Measurements from ENCODE around the gene AK8.

AK8 gene

DNA sequence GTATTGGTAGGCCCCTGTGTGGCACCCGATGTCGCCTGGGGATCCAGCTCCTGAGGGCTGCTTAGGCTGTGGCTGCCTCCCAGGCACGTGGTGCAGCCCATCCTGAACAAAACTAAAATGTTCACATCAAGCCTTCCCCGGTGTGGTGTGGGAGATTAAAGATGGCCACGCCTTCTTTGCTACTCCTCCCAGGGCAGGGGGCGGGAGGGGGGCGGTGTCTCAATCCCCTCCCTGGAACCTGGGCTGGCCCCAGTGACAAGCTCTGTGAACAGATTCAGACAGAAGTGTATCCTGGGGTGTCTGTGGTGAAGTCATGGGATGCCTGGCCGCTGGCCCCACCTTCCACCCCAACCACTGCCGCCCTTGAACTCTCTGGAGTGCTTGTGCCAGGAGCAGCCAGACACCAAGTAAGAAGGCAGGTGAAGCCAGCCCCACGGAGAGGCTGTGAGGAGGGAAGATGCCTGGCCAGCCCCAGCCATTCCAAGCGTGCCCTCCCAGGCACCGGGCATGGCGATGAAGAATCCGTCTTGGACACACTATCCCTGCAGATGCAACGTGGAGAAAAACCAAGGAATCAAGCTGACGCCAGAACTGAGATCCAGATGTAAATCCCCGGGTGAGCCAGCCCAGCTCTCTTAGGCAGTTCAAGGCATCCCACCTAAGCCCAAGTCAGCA, 75.8 kb downstream of the AK8 start:
- no peak for DNase-seq (ENCODE audit: extremely low spot score)
- TF ChIP-seq NFRKB (IDR thresholded peaks at IDR 0.05) (no peak), ELF4 (IDR thresholded peaks at IDR 0.05) (no peak), HDGF (IDR thresholded peaks at IDR 0.05; ENCODE audit: borderline replicate concordance) (no peak), BHLHE40 (IDR thresholded peaks at IDR 0.05; ENCODE audit: borderline replicate concordance) (no peak), FOXM1 (IDR thresholded peaks at IDR 0.05; ENCODE audit: borderline replicate concordance) (no peak), SUZ12 (IDR thresholded peaks at IDR 0.05) (no peak), FOXK2 (IDR thresholded peaks at IDR 0.05) (no peak), L3MBTL2 (conservative IDR thresholded peaks at IDR 0.05) (no peak), ZNF384 (IDR thresholded peaks at IDR 0.05) (no peak), LEF1 (IDR thresholded peaks at IDR 0.05; ENCODE audit: borderline replicate concordance) (no peak), CTBP1 (IDR thresholded peaks at IDR 0.05; ENCODE audit: borderline replicate concordance) (no peak), TARDBP (IDR thresholded peaks at IDR 0.05) (no peak), FOXA1 (IDR thresholded peaks at IDR 0.05) (no peak), SP1 (IDR thresholded peaks at IDR 0.05) (no peak), ARNT (IDR thresholded peaks at IDR 0.05) (no peak)
- TF ChIP-seq, protein P1, sequence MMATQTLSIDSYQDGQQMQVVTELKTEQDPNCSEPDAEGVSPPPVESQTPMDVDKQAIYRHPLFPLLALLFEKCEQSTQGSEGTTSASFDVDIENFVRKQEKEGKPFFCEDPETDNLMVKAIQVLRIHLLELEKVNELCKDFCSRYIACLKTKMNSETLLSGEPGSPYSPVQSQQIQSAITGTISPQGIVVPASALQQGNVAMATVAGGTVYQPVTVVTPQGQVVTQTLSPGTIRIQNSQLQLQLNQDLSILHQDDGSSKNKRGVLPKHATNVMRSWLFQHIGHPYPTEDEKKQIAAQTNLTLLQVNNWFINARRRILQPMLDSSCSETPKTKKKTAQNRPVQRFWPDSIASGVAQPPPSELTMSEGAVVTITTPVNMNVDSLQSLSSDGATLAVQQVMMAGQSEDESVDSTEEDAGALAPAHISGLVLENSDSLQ (IDR thresholded peaks at IDR 0.05), result no peak
- ChIA-PET POLR2A (no interaction called here), CTCF (no interaction called here)

DNA sequence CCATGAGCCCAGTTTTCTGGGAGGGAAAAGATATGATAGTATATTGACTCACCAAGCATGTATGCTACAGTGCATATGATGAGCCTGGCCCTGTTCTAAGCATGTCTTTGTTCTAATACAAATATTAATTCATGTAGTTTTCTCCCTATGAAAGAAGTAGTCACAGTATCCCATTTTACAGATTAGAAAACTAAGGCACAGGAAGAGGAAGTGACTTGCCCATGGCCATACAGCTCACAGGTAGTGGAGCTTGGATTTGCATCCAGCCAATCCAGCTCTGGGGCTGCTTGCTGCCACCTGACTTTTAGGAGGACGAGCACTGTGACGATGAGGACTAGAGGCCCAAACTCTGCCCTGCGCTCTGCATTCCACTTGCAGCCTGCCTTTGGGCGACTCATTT, 76.4 kb downstream of the AK8 start:
- TF ChIP-seq BHLHE40 (IDR thresholded peaks at IDR 0.05; ENCODE audit: borderline replicate concordance) (no peak), FOXK2 (IDR thresholded peaks at IDR 0.05) (no peak), SUZ12 (IDR thresholded peaks at IDR 0.05) (no peak), ELF4 (IDR thresholded peaks at IDR 0.05) (no peak), FOXM1 (IDR thresholded peaks at IDR 0.05; ENCODE audit: borderline replicate concordance) (no peak), ARNT (IDR thresholded peaks at IDR 0.05) (no peak), SP1 (IDR thresholded peaks at IDR 0.05) (no peak), FOXA1 (IDR thresholded peaks at IDR 0.05) (no peak), CTBP1 (IDR thresholded peaks at IDR 0.05; ENCODE audit: borderline replicate concordance) (no peak), NFRKB (IDR thresholded peaks at IDR 0.05) (no peak), HDGF (IDR thresholded peaks at IDR 0.05; ENCODE audit: borderline replicate concordance) (no peak)
- no peak for DNase-seq (ENCODE audit: extremely low spot score)
- ChIA-PET POLR2A (no interaction called here), CTCF (no interaction called here)

DNA sequence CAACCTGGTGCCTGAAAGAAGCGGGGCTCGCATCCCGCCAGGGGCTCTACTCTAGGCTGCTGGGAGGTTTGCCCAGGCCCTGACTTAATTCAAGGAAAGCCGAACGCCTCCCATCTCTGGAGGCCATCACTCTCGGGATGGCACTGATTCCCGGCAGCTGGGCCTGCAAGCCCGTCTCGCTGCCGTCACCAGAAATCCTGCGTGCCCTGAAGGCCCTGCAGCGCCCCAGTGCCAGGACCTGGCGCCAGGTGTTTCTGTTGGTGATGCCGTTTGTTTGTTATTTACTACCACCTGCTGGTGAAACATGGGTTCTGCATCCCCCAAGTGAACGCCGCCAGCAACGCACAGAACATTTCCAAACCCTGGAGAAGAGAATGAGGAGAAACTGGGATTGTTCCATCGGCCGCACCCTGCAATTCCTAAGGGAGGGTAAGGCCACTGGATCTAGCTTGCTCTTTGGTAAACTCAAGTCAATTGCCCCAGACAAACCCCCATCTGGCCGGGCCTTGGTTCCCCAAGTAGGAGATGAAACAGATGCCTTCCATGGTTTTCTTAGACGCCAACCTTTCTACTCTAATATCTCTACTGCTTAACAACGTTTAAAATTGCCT, 77.9 kb downstream of the AK8 start:
- peak; percentile 72 for DNase-seq (ENCODE audit: extremely low spot score)
- CTCF ChIA-PET, result interaction anchor here (0.6 kb wide), 1 partner anchor 9 kb away, joined by 3 read pairs; no protein-coding TSS in a partner anchor
- TF ChIP-seq LEF1 (IDR thresholded peaks at IDR 0.05; ENCODE audit: borderline replicate concordance) (no peak), FOXA1 (IDR thresholded peaks at IDR 0.05) (no peak), TARDBP (IDR thresholded peaks at IDR 0.05) (no peak), L3MBTL2 (conservative IDR thresholded peaks at IDR 0.05) (no peak), CTBP1 (IDR thresholded peaks at IDR 0.05; ENCODE audit: borderline replicate concordance) (no peak), SP1 (IDR thresholded peaks at IDR 0.05) (no peak), ZNF384 (IDR thresholded peaks at IDR 0.05) (no peak), ELF4 (IDR thresholded peaks at IDR 0.05) (no peak), BHLHE40 (IDR thresholded peaks at IDR 0.05; ENCODE audit: borderline replicate concordance) (no peak), FOXK2 (IDR thresholded peaks at IDR 0.05) (no peak), FOXM1 (IDR thresholded peaks at IDR 0.05; ENCODE audit: borderline replicate concordance) (no peak), ARNT (IDR thresholded peaks at IDR 0.05) (no peak), NFRKB (IDR thresholded peaks at IDR 0.05) (no peak)
- TF ChIP-seq, protein P1 (IDR thresholded peaks at IDR 0.05), result no peak
- POLR2A ChIA-PET, result interaction anchor here (1.8 kb wide), 1 partner anchor 130 kb away, joined by 5 read pairs; the partner anchor contains the start of genes DDX31 and GTF3C4

DNA sequence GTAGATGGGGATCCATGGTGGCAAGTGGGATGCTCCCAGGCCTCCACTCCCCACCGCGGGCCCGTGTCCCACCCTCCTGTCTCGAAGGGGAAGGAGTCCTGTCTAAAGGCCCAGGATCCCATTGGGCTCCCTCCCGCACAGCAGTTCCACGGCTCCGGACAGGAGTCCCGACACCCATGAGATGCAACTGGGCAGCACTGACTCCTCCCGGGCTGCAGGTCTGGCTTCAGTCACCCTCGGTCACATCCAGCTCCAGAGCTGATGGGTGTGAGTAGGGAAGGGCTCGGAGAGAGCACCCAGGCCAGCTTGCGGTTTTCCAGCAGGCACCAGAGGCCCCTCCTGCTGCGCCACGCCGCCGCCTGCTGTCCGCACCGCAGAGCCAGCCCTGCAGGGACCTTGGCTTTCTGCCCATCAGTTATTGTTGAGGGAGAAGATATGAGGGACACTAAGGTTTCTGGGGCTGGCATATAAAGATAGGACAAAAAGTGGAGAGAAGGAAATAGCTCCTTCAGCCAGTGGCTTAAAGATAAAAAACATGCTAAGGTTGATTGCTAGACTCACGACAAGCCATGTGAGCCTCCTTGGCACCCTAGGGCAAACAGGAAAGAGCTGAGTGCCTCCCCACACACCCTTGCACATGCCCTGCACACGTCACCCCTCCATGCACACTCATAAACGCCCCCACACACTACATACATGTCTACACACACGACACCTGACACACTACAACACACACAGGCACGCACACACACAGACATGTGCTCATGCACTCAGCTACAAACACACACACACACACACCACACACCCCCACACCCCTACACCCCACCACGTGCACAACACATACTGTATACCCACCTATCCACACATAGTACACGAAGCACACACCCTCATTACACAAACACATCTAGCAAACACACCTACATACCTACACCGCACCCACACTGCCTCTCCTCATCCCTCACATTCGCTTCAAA, 79.0 kb downstream of the AK8 start:
- ChIA-PET POLR2A (interaction anchor here (1.8 kb wide), 1 partner anchor 129 kb away, joined by 5 read pairs; the partner anchor contains the start of genes DDX31 and GTF3C4), CTCF (interaction anchor here (0.6 to 1.0 kb wide), 2 partner anchors 8 to 17 kb away, joined by 3 to 4 read pairs; no protein-coding TSS in a partner anchor)
- DNase-seq (ENCODE audit: extremely low spot score), result no peak

DNA sequence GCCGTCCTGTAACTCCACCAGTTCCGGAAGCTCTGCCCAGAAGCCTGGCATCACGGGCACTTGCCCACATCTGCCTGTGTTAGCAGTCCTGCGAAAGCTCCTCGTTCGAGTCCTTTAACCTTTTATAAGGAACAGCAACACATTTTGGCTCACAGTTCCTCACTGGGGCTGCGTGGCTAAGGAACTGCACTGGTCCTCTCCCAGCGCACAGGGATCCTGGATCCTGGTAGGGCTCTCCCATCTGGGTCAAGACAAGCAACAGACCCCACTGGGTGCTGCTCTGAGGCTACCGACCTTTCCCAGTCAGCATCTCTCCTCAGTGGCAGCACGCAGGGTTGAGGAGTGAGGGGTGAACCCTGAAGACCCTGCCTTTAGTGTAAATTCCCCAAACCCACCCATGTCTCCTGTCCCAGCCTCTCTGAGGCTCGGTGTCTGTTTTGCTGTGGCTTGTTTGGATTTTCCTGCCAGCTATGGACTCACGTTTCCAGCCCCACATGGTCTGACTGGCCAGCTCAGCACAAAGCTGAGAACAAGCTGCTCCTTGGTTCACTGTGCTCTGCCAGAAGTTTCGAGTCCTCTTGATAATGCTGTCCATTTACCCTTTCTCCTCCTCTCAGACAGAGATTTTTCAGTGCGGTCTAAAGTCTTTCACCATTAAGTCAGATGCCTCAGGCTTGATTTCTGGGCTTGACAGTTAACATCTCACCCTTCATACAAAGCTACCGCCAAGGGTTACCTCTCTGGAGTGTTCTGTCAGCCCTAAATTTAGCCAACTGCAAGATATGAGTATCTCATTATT, 80.0 kb downstream of the AK8 start:
- POLR2A ChIA-PET, result no interaction called here
- DNase-seq (ENCODE audit: extremely low spot score), result no peak
- TF ChIP-seq ARNT (IDR thresholded peaks at IDR 0.05), result no peak
- CTCF ChIA-PET, result interaction anchor here (0.6 to 1.0 kb wide), 2 partner anchors 18 to 64 kb away, joined by 3 to 4 read pairs; no protein-coding TSS in a partner anchor

More for the DNA sequence above, 79.0 kb downstream of the AK8 start:
- no peak for TF ChIP-seq FOXK2 (IDR thresholded peaks at IDR 0.05)
- TF ChIP-seq FOXM1 (IDR thresholded peaks at IDR 0.05; ENCODE audit: borderline replicate concordance), result no peak
